ENCODE data around the gene ADD3. TPM values are rescaled to one million over a fixed set of nuclear protein-coding genes. Genes with fewer than 3 reads are reported as not detected.

ADD3 gene
- total and polyA plus RNA-seq, 2 of the 13 experiments (the other 11 are each of a cell fraction or from before 2014, with no cell fraction given), result 44.7 to 57.5 TPM

GRCh38 chr10:109977382-109977806 is 30.4 kb upstream of the ADD3 start (continued):
- TF ChIP-seq, protein P1, sequence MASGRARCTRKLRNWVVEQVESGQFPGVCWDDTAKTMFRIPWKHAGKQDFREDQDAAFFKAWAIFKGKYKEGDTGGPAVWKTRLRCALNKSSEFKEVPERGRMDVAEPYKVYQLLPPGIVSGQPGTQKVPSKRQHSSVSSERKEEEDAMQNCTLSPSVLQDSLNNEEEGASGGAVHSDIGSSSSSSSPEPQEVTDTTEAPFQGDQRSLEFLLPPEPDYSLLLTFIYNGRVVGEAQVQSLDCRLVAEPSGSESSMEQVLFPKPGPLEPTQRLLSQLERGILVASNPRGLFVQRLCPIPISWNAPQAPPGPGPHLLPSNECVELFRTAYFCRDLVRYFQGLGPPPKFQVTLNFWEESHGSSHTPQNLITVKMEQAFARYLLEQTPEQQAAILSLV (CRISPR knock-in tag; IDR thresholded peaks at IDR 0.05; ENCODE audit: borderline replicate concordance), result 0 out of 2 replicates have a peak, but pooled peaks have one; percentile 28
- TF ChIP-seq REST (IDR thresholded peaks at IDR 0.05; ENCODE audit: borderline replicate concordance in 1 of 2, low read depth in 1 of 2, low read length in 2 of 2) (peak in 1 of 2 experiments; percentile 66; a peak in 1 of 4 replicates), NR1H2 (CRISPR knock-in tag; IDR thresholded peaks at IDR 0.05; ENCODE audit: borderline replicate concordance, low read depth) (no peak), ZNF12 (CRISPR knock-in tag; IDR thresholded peaks at IDR 0.05) (0 out of 2 replicates have a peak, but pooled peaks have one; percentile 24), SALL1 (CRISPR knock-in tag; IDR thresholded peaks at IDR 0.05) (peak; percentile 90), CBFB (CRISPR knock-in tag; IDR thresholded peaks at IDR 0.05) (peak; percentile 73; the same call in 1 of the 2 replicates), ERF (CRISPR knock-in tag; IDR thresholded peaks at IDR 0.05) (peak; percentile 64; the same call in 1 of the 2 replicates), MED1 (CRISPR knock-in tag; IDR thresholded peaks at IDR 0.05) (peak; percentile 71), ZNF644 (CRISPR knock-in tag; IDR thresholded peaks at IDR 0.05; ENCODE audit: low read depth) (peak; percentile 97), RCOR2 (CRISPR knock-in tag; IDR thresholded peaks at IDR 0.05) (peak; percentile 40; the same call in 1 of the 2 replicates), ZSCAN21 (CRISPR knock-in tag; IDR thresholded peaks at IDR 0.05; ENCODE audit: borderline replicate concordance) (0 out of 2 replicates have a peak, but pooled peaks have one; percentile 50), HOMEZ (CRISPR knock-in tag; IDR thresholded peaks at IDR 0.05; ENCODE audit: low read depth) (peak; percentile 61; the same call in 1 of the 2 replicates), ZBTB8A (CRISPR knock-in tag; IDR thresholded peaks at IDR 0.05; ENCODE audit: borderline replicate concordance, low read depth) (no peak), TARDBP (CRISPR knock-in tag; IDR thresholded peaks at IDR 0.05) (peak; percentile 56; the same call in 1 of the 2 replicates), RFX1 (IDR thresholded peaks at IDR 0.05) (no peak), NFIC (IDR thresholded peaks at IDR 0.05; ENCODE audit: low read length) (peak; percentile 50; the same call in 1 of the 2 replicates), RXRA (CRISPR knock-in tag; IDR thresholded peaks at IDR 0.05) (peak; percentile 62; the same call in 1 of the 2 replicates), ZMYM4 (CRISPR knock-in tag; IDR thresholded peaks at IDR 0.05) (0 out of 2 replicates have a peak, but pooled peaks have one; percentile 54), NFIB (CRISPR knock-in tag; IDR thresholded peaks at IDR 0.05; ENCODE audit: borderline replicate concordance) (no peak), SOX6 (IDR thresholded peaks at IDR 0.05) (no peak), SOX6 (CRISPR knock-in tag; IDR thresholded peaks at IDR 0.05) (peak; percentile 77)
- TF ChIP-seq, protein P2, sequence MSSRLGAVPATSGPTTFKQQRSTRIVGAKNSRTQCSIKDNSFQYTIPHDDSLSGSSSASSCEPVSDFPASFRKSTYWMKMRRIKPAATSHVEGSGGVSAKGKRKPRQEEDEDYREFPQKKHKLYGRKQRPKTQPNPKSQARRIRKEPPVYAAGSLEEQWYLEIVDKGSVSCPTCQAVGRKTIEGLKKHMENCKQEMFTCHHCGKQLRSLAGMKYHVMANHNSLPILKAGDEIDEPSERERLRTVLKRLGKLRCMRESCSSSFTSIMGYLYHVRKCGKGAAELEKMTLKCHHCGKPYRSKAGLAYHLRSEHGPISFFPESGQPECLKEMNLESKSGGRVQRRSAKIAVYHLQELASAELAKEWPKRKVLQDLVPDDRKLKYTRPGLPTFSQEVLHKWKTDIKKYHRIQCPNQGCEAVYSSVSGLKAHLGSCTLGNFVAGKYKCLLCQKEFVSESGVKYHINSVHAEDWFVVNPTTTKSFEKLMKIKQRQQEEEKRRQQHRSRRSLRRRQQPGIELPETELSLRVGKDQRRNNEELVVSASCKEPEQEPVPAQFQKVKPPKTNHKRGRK (CRISPR knock-in tag; IDR thresholded peaks at IDR 0.05), result no peak

Measured in HepG2 (cell line).